Activated T-helper 1 cell treated with anti-CD3 and anti-CD28 coated beads, Interleukin-2, amount 50 U/mL, for 16 hours (primary cell): ENCODE results near the gene SLC25A38.

Source experiments
- DNase-seq, 2 donors: peaks; one replicate each; pipeline ENCODE4 v3.0.0-alpha.2; 2020; ENCODE audit warnings: low read depth in 1 of 2, low spot score in 1 of 2

Gene SLC25A38

GRCh38 chr3:39433642-39434041 is 50.5 kb downstream of the SLC25A38 start:
- no peak for DNase-seq

DNA sequence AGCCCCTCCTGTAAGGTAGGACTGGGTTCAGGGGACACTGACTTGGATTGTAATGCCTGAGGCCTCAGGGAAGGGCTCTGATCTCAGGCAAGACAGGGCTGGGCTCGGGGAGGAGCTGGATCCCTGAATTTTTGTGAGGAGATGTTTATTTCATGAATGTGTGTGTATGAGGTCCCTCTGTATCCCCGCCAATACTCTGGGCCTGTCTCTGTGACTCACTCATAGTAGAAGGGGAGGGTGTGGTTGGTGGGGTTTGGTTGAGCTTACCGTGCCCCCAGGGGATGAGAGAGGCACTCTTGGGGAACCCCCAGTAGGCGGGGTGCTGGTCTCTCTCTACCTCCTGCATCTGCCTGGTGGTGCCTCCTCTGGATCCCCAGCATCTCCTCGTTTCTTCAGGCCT is 51.4 kb downstream of the SLC25A38 start:
- DNase-seq, result no peak

GRCh38 chr3:39435006-39435748 is 52.0 kb downstream of the SLC25A38 start:
- no peak for DNase-seq

- DNase-seq, result no peak
Observed at GRCh38 chr3:39438880-39439279, 55.7 kb downstream of the SLC25A38 start.

GRCh38 chr3:39440316-39440715 is 57.1 kb downstream of the SLC25A38 start:
- no peak for DNase-seq

DNA sequence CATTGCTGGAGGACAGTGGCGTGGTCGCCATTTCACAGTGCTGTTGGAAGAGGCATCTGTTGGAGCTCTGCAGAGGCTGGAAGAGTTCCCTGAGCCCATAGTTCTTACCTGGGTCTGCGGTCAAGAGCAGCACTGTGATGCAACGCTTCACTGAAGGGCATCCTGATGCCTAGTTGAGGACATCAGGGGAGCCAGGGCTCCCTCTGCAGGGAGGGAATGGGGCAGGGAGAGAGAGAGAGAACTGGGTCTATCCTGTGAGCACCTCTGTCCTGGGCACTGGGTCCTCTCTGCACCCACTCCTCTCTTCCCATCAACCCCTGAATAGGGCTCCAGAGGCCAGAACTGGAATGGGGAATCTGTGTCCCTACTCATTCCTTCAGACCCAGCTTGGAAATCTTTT is 60.4 kb downstream of the SLC25A38 start:
- no peak for DNase-seq

- DNase-seq, result no peak
Observed at GRCh38 chr3:39445927-39446326, 62.8 kb downstream of the SLC25A38 start.

DNA sequence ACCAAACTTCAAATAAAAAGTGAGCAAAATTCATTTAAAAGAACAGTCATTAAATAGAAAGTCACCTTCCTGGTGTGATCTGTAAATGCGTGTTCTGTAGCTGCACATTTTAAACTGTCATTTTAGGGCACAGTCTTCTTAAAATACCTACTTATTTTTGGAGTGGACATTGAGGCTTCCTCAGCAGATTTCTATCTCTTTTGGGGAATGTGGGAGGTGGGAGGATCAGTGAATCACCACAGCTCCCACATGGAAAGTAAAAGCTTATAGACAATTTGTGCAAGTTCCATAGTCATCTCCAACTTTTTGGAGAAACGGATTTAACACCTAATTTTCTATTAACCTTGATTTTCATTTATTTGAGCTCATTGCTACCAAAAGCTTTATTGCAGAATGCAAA is 63.3 kb downstream of the SLC25A38 start:
- no peak for DNase-seq
